Stomach (tissue), 9 donors: ENCODE measurements around the gene LRATD1. TPM values are rescaled to one million over a fixed set of nuclear protein-coding genes. Genes with fewer than 3 reads are reported as not detected.

ENCODE experiments used
- DNase-seq, 2 donors: peaks; one replicate each; pipeline versions ENCODE4 v3.0.0 to v3.0.0-alpha.2; 2013 to 2019
- H3K27ac ChIP-seq, 5 donors: fragments of 200-600 bp in 4 of 5; sonication (generic) in 4 of 5; one replicate each; pipeline ENCODE4 v1.5.1; 2013 to 2019; ENCODE audit warnings: mild to moderate bottlenecking in 1 of 5, moderate library complexity in 1 of 5
- H3K27me3 ChIP-seq, 3 donors: fragments of 200-600 bp; sonication (generic); one replicate each; pipeline ENCODE4 v1.5.1; 2017 to 2019; ENCODE audit warnings: mixed run types in 1 of 3
- H3K36me3 ChIP-seq, 4 donors: fragments of 200-600 bp; sonication (generic); 1 replicate in 3 of 4; 2 replicates in 1 of 4; pipeline ENCODE4 v1.5.1; 2016 to 2019
- H3K4me1 ChIP-seq, 4 donors: fragments of 200-600 bp; sonication (generic); one replicate each; pipeline ENCODE4 v1.5.1; 2016 to 2019
- H3K4me3 ChIP-seq, 4 donors: fragments of 200-600 bp; sonication (generic) in 3 of 4; one replicate each; pipeline ENCODE4 v1.5.1; 2016 to 2019; ENCODE audit warnings: mild to moderate bottlenecking in 1 of 4
- H3K9me3 ChIP-seq, 4 donors: fragments of 200-600 bp; sonication (generic); one replicate each; pipeline ENCODE4 v1.5.1; 2016 to 2019
- CTCF ChIP-seq, 7 experiments: fragments of 450-650 bp in 4 of 7; fragments of 200-600 bp in 3 of 7; sonication (generic) in 3 of 7; IDR thresholded peaks; one replicate each; pipeline ENCODE4 v1.5.1; 2016 to 2019; ENCODE audit warnings: antibody characterized with exemption in 7 of 7, control low read depth in 2 of 7, mild to moderate bottlenecking in 1 of 7
- EP300 ChIP-seq: sonication (generic); formaldehyde crosslinking; IDR thresholded peaks from one replicate; pipeline ENCODE4 v1.6.1; 2017; ENCODE audit warnings: antibody characterized with exemption
- POLR2A ChIP-seq, 4 donors: fragments of 450-650 bp; IDR thresholded peaks; one replicate each; pipeline ENCODE4 v1.6.1; 2016; ENCODE audit warnings: antibody characterized with exemption in 4 of 4, control low read depth in 2 of 4, mild to moderate bottlenecking in 1 of 4, moderate library complexity in 1 of 4
- POLR2AphosphoS5 ChIP-seq, 3 donors: sonication (generic); formaldehyde crosslinking; IDR thresholded peaks; one replicate each; pipeline ENCODE4 v1.6.1; 2016; ENCODE audit warnings: antibody characterized with exemption in 3 of 3
- WGBS, 5 donors: extraction: QIAGEN DNeasy Blood & Tissue Kit in 3 of 5; methylation state at CpG; one replicate each; pipeline versions ENCODE4 v1.1.5 to v1.1.7; 2013 to 2018; 5-methylcytosine and 5-hydroxymethylcytosine counted together
- intact Hi-C: fragments of 100-400 bp; cut with DNase I; formaldehyde crosslinking; loops from one replicate; pipeline ENCODE4 v1.15.1; 2023; ENCODE audit warnings: low total_unique reads
- polyA plus RNA-seq, 3 donors: library from polyadenylated mRNA; stranded (reverse); fragments of 200-250 nt; gene quantifications; one replicate each; pipeline ENCODE4 v1.2.3, GENCODE V29; 2013
- total RNA-seq, 5 donors: library from RNA; depleted of rRNA; stranded (reverse); fragments of >200 nt; gene quantifications; one replicate each; pipeline versions ENCODE4 v1.1.0 to v1.2.3, GENCODE V29; 2014 to 2016
- donor health status: healthy with polysubstance abuse.
- donor health status: Bipolar disorder and iron deficiency.
- donor health status: healthy.

Gene LRATD1
- total and polyA plus RNA-seq, 8 donors = 3.2 to 229 (median 9.0) TPM; not detected in 1

- peak in 1 of 2 donors; percentile 3 for DNase-seq
- no peaks in the 10 kb centered on the region for H3K27me3 ChIP-seq
- TF ChIP-seq EP300 (no peak), POLR2A (IDR thresholded peaks at IDR 0.05) (no peak), CTCF (IDR thresholded peaks at IDR 0.05) (no peak), POLR2AphosphoS5 (IDR thresholded peaks at IDR 0.05) (no peak)
- 82 to 92% (median 91%) methylated on average over 3 of the region's 3 CpGs for WGBS, 5 donors
- no peak overlapping the region for H3K27ac ChIP-seq
- H3K36me3 ChIP-seq = no peaks in the 10 kb centered on the region
- intact Hi-C loops = no loop called here
- no peak overlapping the region for H3K4me3 ChIP-seq
- H3K9me3 ChIP-seq = no peaks in the 10 kb centered on the region
- H3K4me1 ChIP-seq = no peaks in the 10 kb centered on the region
Observed at GRCh38 chr2:14601156-14601770, 31.3 kb upstream of the LRATD1 start.

- Histone ChIP-seq H3K27me3 (no peaks in the 10 kb centered on the region), H3K4me1 (no peaks in the 10 kb centered on the region), H3K9me3 (no peaks in the 10 kb centered on the region), H3K4me3 (no peak overlapping the region), H3K36me3 (no peaks in the 10 kb centered on the region), H3K27ac (no peak overlapping the region)
- intact Hi-C loops = no loop called here
- no peak for DNase-seq
- 50 to 68% (median 66%) methylated on average over 1 of the region's 1 CpG for WGBS, 5 donors
- TF ChIP-seq CTCF (IDR thresholded peaks at IDR 0.05) (no peak), POLR2AphosphoS5 (IDR thresholded peaks at IDR 0.05) (no peak), POLR2A (IDR thresholded peaks at IDR 0.05) (no peak), EP300 (no peak)
Observed at GRCh38 chr2:14602309-14602708, 30.2 kb upstream of the LRATD1 start.

- intact Hi-C loops = no loop called here
- WGBS, 5 donors = 50 to 51% (median 51%) methylated on average over 2 of the region's 2 CpGs
- Histone ChIP-seq H3K27ac (no peak overlapping the region), H3K27me3 (no peaks in the 10 kb centered on the region), H3K9me3 (no peaks in the 10 kb centered on the region), H3K4me1 (no peaks in the 10 kb centered on the region), H3K36me3 (no peaks in the 10 kb centered on the region), H3K4me3 (no peak overlapping the region)
- TF ChIP-seq CTCF (IDR thresholded peaks at IDR 0.05) (no peak), POLR2AphosphoS5 (IDR thresholded peaks at IDR 0.05) (no peak), POLR2A (IDR thresholded peaks at IDR 0.05) (no peak), EP300 (no peak)
- DNase-seq = no peak
Observed at GRCh38 chr2:14603676-14604075, 28.8 kb upstream of the LRATD1 start.

GRCh38 chr2:14608245-14608644 is 24.3 kb upstream of the LRATD1 start:
- no peak for DNase-seq
- no peaks in the 10 kb centered on the region for H3K4me1 ChIP-seq
- no peaks in the 10 kb centered on the region for H3K36me3 ChIP-seq
- intact Hi-C loops = no loop called here
- H3K4me3 ChIP-seq = no peak overlapping the region
- 80 to 93% (median 87%) methylated on average over 2 of the region's 2 CpGs for WGBS, 5 donors
- no peaks in the 10 kb centered on the region for H3K9me3 ChIP-seq
- no peak overlapping the region for H3K27ac ChIP-seq
- no peaks in the 10 kb centered on the region for H3K27me3 ChIP-seq
- TF ChIP-seq POLR2A (IDR thresholded peaks at IDR 0.05) (no peak), POLR2AphosphoS5 (IDR thresholded peaks at IDR 0.05) (no peak), CTCF (IDR thresholded peaks at IDR 0.05) (no peak), EP300 (no peak)
